Activated CD4-positive, CD25-positive, alpha-beta regulatory T cell treated with anti-CD3 and anti-CD28 coated beads, Interleukin-2, amount 50 U/mL, for 24 hours (primary cell): ENCODE data around the gene FLT1.

Source experiments
- ATAC-seq, 2 donors: fragments of 150-1000 bp; cut with Tn5 transposase; one replicate each; pipeline ENCODE4 v1.10.0; 2021; ENCODE audit warnings: mild to moderate bottlenecking in 1 of 2, moderate library complexity in 1 of 2

The FLT1 gene

GRCh38 chr13:28306325-28306724 is 188.6 kb downstream of the FLT1 start:
- ATAC-seq = no peak

GRCh38 chr13:28301839-28302238 is 193.1 kb downstream of the FLT1 start:
- no peak for ATAC-seq

GRCh38 chr13:28299916-28300315 is 195.0 kb downstream of the FLT1 start:
- ATAC-seq = no peak

- ATAC-seq = no peak
Observed at GRCh38 chr13:28297341-28297740, 197.6 kb downstream of the FLT1 start.

- no peak for ATAC-seq
Observed at GRCh38 chr13:28286263-28286662, 208.7 kb downstream of the FLT1 start.

- no peak for ATAC-seq
Observed at GRCh38 chr13:28283600-28283999, 211.3 kb downstream of the FLT1 start.

GRCh38 chr13:28282451-28282850 is 212.5 kb downstream of the FLT1 start:
- no peak for ATAC-seq

- ATAC-seq = no peak
Observed at GRCh38 chr13:28273919-28274318, 221.0 kb downstream of the FLT1 start.

GRCh38 chr13:28271056-28271840 is 223.7 kb downstream of the FLT1 start:
- no peak for ATAC-seq

GRCh38 chr13:28268800-28269223 is 226.1 kb downstream of the FLT1 start:
- peak; percentile 90 to 92 for ATAC-seq

- no peak for ATAC-seq
Observed at GRCh38 chr13:28267497-28267896, 227.4 kb downstream of the FLT1 start.

GRCh38 chr13:28258417-28258816 is 236.5 kb downstream of the FLT1 start:
- ATAC-seq = no peak

GRCh38 chr13:28257305-28257704 is 237.6 kb downstream of the FLT1 start:
- ATAC-seq = no peak

- ATAC-seq = no peak
Observed at GRCh38 chr13:28252547-28252946, 242.4 kb downstream of the FLT1 start.

- no peak for ATAC-seq
Observed at GRCh38 chr13:28251466-28251865, 243.5 kb downstream of the FLT1 start.

- no peak for ATAC-seq
Observed at GRCh38 chr13:28250542-28250941, 244.4 kb downstream of the FLT1 start.
